Activated effector memory CD4-positive, alpha-beta T cell treated with Interleukin-2 at 50 U/mL for 16 hours (primary cell): Measurements from ENCODE around the gene ADAMTS19.

Experiments
- DNase-seq: peaks from one replicate; pipeline ENCODE4 v3.0.0-alpha.2; 2020

Gene ADAMTS19

GRCh38 chr5:129770024-129770820 lies 310.1 kb downstream of the ADAMTS19 start:
- no peak for DNase-seq

GRCh38 chr5:129771058-129771838 lies 311.1 kb downstream of the ADAMTS19 start:
- DNase-seq, result peak; percentile 4

DNA sequence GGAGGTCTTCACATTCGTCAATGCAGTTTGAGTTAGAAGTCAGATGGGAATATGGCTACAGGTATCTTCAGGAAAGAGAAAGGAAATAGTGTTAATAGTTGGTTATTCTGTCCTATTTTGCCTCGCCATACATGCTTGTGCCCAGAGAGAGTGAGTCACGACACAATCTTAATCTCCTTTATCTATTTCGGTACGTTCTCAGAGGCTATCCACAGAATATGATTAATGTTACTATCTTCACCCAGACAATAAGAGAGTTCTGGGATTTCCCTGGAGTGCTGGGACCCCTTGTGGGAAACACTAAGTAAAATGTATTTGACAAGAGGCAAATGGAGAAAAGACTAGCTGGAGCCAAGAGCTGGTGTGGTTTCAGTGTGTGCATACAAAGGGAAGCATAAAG lies 313.3 kb downstream of the ADAMTS19 start:
- DNase-seq, result no peak

GRCh38 chr5:129781594-129781993 lies 321.5 kb downstream of the ADAMTS19 start:
- no peak for DNase-seq
